GM19043 (cell line): ENCODE results near the gene TMEM45A.
"Not testable (repeated sequence)": the region's sequence is repeated elsewhere in the genome, so short reads cannot be mapped to it uniquely, and the experiment has no call there.

ENCODE experiments used
- ATAC-seq: cut with Tn5 transposase; IDR thresholded peaks from one replicate; pipeline ENCODE4 v1.9.1; 2021; ENCODE audit warnings: low read depth; ENCODE audit not compliant: unreplicated experiment

Gene TMEM45A

DNA sequence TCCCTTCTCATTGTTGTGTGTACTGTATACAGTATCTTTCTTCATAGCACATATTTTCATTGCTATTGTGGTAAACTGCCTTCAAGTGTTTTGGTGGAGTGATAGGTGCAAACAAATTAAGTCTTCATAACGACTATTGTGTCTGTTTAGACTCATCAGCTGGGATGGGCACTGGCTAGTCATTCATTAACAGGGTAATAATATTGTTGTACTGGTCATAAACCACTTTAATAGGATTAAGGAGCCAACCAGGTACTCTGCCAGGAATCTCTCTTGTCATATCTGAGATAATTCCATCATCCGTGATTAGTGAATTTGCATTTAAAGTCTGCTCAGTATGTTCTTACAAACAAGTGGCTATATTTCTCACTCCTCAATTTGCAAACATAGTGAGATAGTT lies 10.2 kb upstream of the TMEM45A start:
- ATAC-seq: no peak

DNA sequence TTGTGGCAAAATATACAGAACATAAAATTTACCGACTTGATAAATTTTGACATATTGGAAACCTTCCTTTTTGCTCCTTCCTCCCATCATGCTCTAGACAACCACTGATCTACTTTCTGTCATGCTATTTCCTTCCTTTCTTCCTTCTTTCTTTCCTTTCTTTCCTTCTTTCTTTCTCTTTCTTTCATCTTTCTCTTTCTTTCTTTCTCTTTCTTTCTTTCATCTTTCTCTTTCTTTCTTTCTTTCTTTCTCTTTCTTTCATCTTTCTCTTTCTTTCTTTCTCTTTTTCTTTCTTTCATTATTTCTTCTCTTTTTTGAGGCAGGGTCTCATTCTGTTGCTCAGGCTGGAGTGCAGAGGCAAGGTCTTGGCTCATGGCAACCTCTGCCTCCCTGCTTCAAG lies 8.9 kb upstream of the TMEM45A start:
- ATAC-seq: no peak

DNA sequence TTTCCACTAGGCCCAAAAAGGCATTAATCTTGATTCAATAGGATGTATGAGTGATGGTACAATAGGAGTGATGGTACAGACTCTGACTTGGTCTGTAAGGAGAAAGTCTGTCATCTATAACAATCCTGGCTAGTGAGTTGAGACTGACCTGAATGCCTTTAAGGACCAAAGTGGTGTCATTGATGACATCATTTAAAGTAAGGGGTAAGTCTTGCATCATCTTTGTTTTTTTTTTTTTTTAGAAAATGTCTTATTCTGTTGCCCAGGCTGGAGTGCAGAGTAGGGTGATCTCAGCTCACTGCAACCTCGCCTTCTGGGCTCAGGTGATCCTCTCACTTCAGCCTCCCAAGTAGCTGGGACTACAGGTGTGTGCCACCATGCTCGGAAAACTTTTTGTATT lies 5.6 kb upstream of the TMEM45A start:
- no peak for ATAC-seq

DNA sequence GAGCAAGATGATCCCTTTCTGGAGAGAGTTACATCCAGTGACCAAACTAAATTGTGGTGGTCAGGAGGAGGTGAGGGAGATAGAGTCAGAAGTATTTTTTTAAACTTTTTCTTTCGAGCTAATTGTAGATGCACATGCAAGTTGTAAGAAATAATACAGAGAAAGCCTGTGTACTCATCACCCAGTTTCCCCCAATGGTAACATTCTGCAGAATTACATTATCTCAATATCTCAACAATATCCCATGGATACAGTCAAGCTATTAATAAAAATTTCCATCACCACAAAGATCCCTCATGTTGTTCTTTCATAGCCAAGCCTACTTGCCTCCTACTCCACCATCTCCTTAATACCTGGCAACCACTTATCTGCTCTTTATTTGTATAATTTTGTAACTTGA lies 3.3 kb upstream of the TMEM45A start:
- ATAC-seq: no peak

DNA sequence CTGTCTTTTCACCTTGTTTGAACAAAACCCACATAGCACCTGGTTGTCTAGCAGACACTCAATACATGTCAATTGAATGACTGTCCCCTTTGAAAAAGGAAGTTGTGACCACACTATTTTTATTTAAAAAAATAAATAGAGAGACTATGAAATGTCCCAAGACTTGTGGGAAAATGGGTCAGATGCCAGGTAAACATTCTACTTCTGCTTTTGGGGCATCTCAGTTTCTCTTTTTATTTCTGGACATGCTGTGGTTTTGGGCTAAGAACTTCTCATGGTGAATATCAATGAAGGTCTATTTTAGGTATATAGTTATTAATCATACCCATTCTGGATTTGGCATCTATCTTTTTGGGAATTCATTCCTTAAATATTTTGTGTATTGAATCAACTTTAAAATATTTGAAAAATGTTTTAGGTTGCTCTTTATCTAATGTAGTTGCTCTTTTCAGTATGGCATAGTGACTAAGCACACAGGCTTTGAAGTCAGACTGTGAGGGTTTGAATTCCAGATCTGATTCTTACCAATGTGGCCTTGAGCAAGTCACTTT lies 4.4 kb downstream of the TMEM45A start:
- peak; percentile 28 for ATAC-seq

DNA sequence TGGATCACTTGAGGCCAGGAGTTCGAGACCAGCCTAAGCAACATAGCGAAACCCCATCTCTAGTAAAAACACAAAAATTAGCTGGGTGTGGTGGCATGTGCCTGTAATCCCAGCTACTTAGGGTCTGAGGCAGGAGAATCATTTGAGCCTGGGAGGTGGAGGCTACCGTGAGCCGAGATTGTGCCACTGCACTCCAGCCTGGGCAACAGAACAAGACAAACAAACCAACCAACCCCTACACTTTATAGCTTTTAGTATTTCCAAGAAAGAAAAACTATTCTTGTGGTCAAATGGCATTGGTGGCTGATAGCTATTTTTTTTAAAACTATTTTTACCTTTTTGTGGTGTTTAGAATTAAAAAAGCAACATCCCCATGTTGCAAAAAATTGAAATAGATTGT lies 7.2 kb downstream of the TMEM45A start:
- ATAC-seq: no peak

DNA sequence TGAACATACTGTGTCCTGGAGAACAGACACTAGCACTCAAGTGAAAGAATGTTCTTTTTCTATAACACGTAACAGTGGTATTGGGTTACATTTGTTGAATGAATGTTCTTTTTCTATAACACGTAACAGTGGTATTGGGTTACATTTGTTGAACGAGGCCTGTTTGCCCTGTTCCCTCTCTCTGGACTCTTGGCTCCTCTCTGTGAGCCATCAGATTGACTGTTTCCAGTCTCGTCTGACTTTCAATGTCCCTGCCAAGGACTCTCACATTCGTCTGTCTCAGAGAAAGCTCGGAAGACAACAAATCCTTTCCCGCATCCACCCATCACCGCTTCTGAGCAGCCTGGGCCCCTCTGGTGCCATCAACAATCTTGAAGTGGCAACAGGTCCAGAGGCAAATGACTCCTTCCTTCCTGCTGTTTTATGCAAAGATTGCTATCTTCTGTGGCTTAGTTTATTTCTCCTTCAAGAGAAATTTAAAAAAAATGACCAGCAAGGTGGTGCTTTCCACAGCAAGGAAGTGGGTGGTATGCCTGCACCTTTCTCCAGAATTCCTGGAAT lies 8.0 kb downstream of the TMEM45A start:
- no peak for ATAC-seq

DNA sequence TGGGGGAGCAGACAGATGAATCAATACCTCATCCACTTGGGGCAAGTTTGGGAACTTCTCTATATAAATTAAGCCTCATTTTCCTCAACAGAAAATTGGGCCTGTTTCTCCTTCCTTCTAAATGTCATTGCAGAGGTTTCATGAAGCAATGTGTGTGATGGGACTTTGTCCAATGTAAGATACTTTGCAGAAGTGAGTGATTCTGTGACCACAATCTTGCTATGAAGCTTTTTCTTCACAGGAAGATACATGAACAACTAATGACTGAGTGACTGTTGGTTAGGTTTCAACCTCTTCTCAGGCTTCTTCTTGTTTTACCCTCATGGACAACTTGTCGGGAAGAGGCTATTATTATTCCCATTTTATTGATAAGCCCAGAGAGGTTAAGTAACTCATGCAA lies 11.0 kb downstream of the TMEM45A start:
- ATAC-seq: peak; percentile 59

DNA sequence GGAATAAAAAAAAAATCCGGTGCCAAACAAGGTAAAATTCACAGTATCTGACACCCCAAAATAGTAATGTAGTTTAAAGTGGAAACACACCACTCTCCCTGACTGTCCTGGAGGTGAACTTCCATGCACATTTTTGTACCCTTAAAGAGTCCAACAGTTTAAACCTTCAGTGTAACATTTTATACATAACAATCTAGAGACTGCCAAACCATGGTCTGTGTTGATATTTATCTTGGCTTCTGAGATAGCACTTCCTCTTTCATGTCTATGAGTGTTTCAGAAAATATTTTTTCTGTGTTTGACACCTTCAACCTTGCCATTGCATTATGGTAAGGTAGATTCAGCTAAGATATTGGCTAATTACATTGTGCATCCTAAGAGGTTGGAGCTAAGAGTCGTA lies 13.9 kb downstream of the TMEM45A start:
- no peak for ATAC-seq

DNA sequence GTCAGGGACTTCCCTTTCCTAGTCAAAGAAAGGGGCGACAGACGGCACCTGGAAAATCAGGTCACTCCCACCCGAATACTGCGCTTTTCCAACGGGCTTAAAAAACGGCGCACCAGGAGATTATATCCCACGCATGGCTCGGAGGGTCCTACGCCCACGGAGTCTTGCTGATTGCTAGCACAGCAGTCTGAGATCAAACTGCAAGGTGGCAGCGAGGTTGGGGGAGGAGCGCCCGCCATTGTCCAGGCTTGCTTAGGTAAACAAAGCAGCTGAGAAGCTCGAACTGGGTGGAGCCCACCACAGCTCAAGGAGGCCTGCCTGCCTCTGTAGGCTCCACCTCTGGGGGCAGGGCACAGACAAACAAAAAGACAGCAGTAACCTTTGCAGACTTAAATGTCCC lies 17.4 kb downstream of the TMEM45A start:
- ATAC-seq: not testable (repeated sequence)

DNA sequence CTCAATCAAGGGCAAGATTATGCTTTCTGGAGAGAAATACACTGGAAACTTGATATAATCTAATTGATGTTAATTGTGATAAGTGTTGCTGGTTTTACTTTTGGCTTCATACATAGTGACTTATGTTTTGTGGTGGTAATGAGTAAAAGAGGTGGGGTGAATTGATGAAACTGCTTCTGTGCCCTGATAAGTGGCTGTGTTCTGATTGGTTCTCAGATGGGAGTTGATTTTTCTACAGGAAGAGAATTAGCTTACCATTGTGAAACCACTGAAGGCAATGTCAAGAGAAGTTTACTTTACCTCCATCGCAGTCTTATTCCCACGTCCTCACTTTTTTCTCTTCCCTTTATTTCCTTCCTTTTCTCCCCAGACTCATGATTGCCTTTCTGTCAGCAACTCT lies 23.8 kb downstream of the TMEM45A start:
- no peak for ATAC-seq

DNA sequence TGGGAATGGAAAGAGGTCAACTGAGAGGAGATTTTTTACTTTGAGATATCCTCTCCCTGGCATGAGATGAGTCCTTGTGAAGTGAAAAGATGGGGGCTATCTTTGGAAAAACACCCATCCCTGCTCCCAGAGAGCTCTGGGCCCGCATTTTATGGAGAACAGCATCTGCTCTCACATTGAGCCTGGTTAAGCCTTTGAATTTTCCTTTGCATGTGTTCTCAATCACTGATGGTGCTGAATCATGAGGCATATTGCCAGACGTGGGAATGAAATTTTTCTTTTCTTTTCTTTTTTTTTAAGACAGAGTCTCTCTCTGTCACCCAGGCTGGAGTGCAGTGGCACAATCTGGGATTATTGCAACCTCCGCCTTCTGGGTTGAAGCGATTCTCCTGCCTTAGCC lies 24.4 kb downstream of the TMEM45A start:
- ATAC-seq: no peak

DNA sequence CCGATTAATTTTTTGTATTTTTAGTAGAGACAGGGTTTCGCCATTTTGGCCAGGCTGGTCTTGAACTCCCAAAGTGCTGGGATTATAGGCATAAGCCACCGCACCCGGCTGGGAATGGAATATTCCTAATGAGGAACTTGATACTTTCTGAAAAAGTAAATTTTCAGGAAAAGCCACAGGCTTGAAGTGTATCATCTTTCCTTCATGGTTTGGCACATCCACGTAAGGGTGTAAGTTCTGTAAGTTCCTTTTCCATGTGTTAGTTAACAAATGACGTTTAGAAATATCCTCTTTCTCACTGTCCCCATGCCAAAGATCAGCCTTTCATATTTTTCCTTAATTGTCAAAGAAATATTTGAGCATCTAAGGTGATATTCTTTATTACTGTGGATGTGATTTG lies 24.9 kb downstream of the TMEM45A start:
- ATAC-seq: no peak

DNA sequence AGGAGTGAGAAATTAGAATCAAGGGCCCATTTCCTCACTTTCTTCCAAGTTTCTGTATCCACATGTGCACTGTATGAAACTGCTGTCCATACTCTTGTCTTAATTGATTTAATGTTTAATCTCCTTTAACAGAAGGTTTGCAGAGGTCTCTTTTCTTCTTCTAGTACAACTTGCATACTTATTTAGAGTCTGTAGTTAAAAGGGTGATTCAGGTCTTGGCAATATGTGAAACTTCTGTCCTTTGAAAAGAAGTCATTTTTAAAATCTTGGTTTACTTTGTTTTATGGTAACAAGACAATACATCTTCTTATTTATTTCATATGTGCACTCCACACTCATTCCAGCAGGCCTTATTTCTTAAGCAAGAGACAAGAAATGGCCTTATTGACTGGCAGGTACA lies 25.8 kb downstream of the TMEM45A start:
- ATAC-seq: no peak

DNA sequence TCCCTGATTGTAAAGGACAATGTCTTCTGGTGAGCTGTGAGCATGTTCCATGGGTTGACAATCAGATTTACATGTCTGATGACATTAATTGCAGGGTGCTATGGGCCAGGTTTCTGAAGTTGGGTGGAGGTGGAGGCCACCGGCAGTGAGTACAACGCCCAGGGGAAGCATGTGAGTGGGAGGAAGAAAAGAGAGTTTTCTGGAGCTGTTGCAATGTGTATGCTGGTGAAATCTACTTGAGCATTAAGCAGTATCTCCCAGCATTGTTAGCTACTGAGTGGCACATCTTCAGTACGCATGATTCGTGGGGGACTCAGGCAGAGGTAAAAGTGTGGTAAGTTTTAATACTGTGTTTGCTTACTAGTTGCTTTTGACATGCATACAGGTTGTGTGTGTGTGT lies 26.6 kb downstream of the TMEM45A start:
- ATAC-seq: no peak

DNA sequence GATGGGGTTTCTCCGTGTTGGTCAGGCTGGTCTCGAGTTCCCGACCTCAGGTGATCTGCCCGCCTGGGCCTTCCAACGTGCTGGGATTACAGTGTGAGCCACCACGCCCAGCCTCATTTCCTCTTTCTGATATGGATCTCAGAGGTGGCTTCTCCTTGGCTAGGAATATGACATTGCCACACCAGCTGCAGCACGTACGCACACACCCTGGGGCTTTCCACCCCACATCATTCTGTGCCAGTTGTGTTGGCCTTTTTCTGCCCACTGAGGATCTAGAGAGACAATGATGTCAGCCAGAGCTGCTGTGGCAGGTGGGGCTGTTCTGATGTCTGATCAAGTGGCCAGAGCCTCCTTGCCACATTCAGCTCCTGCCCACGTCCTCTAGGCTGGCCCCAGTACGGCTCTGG lies 29.0 kb downstream of the TMEM45A start:
- no peak for ATAC-seq

DNA sequence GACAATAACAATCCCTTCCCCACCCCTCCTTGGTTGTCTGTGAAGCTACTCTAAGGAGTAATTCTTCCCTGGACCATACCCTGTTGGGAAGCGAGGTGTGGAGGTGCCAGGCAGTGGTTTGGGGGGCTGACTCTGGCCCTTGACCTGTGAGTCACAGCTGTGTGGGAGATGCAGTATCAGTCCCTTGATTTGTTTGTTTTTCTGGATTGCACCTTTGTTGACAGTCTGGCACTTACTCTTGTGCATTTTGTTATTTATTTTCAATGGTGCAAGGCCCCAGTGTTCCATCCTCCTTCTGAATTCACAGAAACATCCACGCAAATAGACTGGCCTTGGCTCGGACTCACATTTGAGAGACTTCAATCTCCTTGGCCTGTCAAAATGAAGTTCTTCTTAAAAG lies 29.7 kb downstream of the TMEM45A start:
- no peak for ATAC-seq

DNA sequence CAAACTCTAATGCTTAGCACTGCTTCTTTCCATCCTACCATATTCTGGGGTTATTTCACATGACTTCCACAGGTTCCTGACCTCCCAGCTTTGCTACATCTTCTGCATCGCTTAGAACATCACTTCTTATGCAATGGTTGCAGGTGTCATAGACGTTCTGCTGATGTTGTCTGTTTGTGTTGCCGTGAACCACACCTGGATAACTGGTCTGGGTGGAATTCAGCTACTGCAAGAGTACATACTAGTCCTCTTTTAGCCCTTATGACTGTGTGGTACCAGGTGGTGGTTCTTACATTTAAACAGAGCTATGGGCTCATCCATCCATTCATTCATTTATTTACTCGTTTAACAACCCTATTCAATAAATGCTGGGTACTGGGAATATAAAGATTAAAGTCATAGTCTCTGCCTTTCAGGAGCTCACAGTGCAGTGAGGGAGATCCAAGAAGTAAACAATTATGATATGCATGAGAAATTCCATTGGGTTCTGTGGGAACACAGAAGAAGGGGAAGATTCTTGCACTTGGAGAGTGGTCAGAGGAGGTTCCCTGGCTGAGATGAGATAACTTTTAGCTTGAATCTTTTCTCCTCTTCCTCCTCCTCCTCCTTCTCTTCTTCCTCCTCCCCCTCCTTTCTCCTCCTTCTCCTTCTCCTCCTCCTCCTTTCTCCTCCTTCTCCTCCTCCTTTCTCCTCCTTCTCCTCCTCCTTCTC lies 30.8 kb downstream of the TMEM45A start:
- no peak for ATAC-seq

DNA sequence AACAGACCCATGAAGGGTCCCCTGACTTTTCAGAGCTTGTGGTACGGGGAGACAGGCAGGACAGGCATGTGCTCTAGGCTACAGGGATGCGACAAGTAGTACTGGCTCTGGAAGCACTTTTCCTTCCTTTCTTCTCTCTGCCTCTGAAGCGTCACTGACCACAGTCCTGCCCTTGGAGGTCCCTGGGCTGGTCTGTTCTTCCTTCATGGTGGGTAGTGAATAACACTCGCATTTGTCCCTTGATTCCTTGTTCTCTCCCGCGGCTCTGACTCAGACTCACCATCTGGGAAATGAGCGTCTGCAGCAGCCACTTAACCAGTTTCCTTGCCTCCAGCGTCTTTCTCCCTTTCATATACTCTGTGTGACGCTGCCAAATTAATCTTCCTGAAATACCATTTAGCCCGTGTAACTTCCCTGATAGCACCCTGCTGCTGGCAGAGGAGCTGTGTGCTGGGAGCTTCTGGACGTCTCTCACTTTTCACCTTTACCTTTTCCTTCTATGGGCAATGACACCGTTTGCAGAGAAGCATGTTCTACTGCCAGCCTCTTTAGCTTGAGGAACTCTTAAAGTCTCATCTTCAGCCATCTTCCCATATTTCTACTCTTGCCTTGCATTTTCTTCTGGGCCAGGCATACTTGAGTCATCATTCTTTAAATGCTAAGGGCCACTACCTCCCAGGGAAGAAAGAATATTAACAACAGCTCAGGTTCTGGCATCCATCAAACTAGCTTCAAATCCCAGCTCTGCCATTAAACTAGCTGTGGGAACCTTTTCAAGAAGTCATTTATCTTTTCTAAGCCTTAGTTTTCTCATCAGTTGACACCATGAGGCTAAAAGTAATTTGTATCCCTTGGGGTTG lies 33.6 kb downstream of the TMEM45A start:
- ATAC-seq: no peak

DNA sequence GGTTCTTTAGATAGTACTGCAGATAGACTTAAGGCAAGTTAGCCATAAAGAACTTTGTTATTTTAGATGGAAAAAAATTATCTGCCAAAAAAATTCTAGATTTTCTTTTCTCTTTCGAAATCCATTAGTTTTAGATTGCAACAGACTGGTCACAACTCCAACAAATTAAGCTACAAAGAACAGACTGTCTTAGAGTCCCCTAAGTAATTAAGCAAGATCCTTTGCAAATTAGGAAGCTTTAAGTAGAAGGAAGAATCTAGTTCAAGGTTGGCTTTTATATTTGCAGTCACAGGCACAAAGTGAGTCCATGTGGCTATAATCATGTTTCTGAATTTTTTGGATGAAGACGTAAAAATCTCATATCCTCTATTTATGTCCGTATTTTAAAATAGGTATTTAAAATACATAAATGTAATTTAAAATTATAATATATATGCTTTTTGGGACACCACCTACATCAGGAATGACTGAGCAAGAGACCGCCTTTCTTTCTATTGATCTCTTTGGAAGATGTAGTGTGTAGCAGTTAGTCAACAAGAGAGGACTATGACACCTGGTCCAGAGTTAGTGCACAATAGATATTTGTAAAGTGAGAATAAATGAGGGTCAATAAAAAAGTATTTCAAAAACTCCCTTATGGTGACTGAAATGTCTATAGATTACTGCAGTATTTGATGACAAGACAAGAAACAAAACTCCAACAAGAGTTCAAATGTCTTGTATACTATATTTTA lies 34.4 kb downstream of the TMEM45A start:
- ATAC-seq: no peak

DNA sequence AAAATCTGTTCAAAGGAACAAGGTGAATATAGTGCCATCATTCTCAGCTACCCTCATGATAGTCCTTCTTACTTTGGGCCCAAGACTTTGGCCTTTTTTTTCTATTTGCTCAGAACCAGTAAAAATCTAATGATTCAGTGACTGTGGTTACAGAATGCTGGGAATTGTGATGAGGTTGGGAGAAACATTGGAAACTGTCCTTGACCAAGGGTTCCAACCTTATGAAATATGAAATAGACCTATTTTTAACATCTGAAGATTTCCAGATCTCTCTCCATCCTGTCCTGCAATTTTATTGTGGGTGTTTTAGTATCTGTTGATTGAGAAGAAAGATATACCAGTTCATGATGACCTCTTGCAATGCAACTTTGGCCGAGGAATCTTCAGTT lies 34.9 kb downstream of the TMEM45A start:
- ATAC-seq: no peak
